ENCODE results near the gene RALGPS1.

DNA sequence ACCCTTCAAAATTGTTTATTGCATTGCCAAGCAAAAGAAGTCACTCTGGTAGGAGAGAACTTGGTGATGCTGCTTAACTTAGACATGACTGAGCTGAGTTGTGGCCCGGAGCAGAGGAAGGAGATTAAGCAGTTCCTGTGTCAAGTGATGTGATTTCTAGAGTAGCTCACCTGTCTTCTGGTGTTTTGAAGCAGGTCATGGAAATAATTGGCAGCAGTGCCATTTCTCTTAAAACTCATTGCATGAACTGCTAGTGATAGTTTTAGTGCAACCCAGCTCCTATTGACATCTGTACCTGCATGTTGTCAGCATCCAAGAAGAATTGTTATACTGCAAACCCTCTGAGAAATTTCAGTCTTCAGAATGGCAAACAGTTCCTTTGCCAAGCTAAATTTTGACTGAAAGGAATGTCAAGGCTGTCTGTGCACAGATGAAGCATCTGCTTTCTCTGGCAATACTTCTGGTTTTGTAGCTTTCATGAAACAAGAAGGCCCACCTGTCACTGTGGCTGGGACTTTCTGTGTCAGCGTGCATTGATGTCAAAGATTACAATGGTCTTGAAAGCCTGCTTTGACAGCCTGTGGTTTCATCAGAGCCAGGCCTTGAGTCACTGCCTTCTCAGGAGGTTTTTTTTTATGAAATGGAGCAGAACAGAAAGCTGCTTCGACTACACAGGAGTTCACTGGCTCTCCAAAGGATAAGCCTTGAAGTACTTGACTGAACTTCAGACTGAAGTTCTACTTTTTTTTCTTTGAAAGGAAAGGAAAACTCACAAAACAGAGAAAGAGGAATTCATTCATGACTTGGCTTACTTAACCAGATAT, 90.6 kb downstream of the RALGPS1 start:
- TF ChIP-seq FOXK2 (IDR thresholded peaks at IDR 0.05) (no peak), FOXM1 (IDR thresholded peaks at IDR 0.05; ENCODE audit: borderline replicate concordance) (no peak)

Measured in HEK293T (cell line).